Epidermal melanocyte (primary cell): Measurements from ENCODE around the gene ALG3.
"Not testable (repeated sequence)": the region's sequence is repeated elsewhere in the genome, so short reads cannot be mapped to it uniquely, and the experiment has no call there.

Experiments used
- DNase-seq: peaks from one replicate; pipeline ENCODE4 v3.0.0; 2011; ENCODE audit warnings: low spot score; ENCODE audit not compliant: insufficient read length

The ALG3 gene

DNA sequence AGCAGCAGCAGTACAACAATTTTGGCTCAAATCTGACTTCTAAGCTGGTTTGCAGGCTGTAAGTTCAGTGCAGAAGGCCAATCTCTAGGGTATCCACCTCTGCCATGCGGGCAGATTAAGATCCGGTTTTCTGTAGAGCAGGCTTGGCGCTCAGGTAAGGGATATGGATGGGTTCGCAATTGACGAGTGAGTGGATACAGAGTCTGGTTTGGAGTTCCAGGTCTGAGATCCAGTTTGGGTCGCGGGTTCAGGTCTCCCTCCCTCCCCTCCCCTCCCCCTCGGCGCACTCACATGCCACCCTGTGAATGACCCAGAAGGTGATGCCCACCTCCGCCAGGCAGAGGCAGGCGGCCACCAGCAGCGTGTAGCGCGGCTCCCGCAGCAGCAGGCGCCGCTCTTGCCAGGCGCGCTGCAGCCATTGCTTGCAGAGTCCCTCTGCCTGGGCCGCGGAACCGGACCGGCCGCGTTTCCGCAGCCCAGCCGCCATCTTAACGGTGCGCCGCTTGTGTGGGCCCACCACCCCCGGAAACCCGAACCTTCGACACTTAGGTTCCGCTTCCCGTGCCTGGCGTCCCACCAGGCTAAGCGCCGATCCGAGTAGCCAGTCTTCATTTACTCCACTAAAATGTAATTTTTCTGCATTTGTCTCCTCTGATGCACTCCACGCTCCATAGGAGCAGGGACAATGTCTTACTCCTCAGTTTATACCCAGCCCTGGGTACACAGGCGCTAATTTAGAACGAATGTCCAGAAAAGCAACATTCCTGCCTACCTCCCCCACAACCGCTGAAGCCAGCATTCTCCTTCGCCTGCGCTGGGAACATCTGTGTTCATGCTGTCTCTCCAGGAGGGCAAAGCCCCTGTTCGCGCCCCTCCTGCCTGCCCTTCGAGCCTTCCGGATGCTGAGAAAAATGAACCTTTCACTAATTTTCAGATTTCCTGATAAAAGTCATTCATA is at the start of gene ALG3:
ALG3 (minus strand) TSS at position 509 of the 958 bp plus-strand sequence; CDS start at position 487, 22 bp downstream.
- DNase-seq, result peak; percentile 83

DNA sequence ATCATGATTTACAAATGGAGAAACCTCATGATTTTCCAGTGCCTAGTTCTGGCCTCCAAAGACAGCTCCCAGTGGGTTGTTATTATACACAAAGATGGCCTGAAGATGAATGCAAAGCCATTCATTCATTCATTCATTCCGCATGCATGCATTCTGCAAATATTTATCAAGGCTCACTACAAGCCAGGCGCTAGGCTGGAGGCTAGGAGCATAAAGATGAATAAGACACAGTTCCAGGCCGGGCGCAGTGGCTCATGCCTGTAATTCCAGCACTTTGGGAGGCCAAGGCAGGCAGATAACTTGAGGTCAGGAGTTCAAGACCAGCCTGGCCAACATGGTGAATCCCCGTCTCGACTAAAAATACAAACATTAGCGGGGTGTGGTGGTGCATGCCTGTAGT is 47.9 kb upstream of the ALG3 start:
- DNase-seq, result no peak

DNA sequence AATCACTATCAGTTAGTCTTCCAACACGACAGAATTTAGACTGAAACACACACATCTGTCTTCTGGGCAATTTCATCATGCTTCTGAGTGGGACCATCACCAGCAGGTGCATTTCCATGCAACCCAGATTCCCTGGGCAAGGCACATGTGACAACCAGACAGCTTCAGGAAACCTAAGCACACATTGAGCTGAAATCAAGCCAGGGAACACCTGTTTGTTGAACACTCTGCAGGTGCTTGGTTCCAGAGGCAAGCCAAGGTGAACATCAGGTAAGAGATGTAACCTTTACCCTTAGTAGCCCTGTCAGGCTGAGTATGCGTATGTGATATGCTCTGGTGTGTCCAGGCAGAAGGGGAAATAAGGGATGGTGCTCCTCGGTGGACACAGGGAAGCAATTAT is 47.0 kb upstream of the ALG3 start:
- no peak for DNase-seq

DNA sequence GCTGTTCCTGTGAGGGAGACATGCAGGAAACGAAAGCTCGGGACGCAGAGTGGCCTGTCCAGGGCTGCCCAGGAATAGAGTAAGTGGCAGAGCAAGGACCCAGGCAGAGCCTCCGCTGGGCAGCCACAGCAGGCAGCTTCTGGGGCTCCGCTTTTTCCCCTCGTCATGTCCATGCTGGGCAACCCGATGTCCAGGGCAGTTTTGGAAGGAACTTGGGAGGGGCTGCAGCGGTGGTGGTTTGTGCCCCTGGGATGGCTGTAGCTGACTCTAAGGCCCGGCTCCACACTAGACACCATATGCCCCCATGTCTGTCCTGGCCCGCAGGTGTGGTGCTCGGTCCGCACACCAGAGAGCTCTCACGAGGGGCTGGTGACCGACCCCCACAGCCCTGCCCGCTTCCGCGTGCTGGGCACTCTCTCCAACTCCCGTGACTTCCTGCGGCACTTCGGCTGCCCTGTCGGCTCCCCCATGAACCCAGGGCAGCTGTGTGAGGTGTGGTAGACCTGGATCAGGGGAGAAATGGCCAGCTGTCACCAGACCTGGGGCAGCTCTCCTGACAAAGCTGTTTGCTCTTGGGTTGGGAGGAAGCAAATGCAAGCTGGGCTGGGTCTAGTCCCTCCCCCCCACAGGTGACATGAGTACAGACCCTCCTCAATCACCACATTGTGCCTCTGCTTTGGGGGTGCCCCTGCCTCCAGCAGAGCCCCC is 43.1 kb upstream of the ALG3 start:
- no peak for DNase-seq

DNA sequence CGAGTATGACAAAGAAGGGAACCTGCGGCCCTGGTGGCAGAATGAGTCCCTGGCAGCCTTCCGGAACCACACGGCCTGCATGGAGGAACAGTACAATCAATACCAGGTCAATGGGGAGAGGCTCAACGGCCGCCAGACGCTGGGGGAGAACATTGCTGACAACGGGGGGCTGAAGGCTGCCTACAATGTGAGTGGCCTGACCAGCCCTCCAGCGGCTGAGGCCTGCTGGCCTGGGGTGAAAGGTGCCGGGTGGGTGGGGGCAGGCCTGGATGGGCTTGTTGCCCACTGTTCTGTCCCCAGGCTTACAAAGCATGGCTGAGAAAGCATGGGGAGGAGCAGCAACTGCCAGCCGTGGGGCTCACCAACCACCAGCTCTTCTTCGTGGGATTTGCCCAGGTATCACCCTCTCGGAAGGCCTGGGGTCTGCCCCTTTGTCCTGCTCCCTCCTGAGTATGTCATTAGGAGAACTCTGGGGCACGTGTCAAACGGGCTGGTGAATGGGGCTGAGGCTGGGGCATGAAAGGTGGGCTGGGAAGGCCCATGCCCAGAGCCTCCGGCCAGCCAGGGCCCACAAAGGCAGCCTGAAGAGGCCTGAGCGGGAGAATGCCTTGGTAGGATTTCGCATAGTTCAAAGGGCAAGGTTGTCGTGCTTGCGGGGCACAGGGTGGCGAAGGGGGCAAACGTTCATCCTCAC is 42.4 kb upstream of the ALG3 start:
- DNase-seq, result no peak

DNA sequence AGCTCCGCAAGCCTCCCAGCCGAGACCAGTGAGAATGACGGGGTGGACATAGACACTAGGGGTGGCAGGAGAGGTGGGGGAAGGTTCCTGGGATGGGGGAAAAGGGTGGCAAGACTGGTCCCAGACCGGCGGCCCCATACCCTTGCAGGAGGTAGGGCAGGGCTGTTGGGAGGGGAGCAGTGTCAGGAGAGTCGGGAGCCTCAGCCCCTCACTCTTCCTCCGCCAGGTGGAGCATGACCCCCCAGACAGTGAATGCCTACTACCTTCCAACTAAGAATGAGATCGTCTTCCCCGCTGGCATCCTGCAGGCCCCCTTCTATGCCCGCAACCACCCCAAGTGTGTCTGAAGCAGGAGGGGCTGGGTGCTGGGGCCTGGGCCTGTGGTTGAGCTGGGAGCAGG is 41.6 kb upstream of the ALG3 start:
- no peak for DNase-seq

DNA sequence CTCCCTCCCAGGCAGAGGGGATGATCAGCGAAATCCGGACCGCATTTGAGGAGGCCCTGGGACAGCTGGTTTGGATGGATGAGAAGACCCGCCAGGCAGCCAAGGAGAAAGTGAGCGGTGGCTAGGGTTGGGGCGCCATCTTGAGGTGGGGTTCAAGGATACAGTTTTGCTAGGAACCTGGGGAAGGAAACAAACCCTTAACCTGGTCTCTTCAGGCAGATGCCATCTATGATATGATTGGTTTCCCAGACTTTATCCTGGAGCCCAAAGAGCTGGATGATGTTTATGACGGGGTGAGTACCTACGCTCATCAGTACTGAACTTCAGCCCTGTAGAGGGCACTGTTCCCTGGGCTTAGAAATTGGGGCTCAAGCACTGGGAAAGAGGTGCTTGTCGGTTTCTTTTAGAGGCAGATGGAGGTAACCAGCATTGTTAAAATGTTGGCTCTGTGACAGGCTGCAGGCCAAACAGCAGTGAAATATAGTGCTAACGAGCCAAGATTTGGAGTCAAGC is 40.7 kb upstream of the ALG3 start:
- peak; percentile 71 for DNase-seq

DNA sequence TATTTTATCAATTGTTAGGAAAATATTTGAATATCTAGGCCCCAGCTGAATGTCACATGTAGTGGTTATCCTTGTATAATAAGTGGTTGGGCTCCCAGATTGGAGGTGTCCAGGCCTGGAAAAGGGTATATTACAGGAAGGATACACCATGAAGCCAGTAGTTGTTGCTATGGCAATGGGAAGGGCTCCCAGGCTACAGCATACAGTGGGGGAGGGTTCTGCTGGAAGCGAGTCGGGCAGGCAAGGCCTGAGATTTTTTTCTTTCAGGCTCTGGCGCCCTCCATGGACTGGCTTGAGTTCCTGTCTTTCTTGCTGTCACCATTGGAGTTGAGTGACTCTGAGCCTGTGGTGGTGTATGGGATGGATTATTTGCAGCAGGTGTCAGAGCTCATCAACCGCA is 35.9 kb upstream of the ALG3 start:
- DNase-seq, result peak; percentile 61

DNA sequence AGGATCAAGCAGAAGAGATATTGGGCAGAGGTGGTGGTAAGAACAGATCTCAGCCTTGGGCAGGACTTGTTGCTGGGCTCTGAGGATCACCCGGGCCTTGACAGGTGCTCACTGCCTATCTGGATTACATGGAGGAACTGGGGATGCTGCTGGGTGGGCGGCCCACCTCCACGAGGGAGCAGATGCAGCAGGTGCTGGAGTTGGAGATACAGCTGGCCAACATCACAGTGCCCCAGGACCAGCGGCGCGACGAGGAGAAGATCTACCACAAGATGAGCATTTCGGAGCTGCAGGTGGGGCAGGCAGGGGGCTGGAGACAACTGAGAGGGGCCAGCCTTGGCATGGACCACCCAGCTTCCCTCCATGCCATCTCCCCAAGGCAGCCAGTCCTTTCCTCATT is 34.9 kb upstream of the ALG3 start:
- no peak for DNase-seq

DNA sequence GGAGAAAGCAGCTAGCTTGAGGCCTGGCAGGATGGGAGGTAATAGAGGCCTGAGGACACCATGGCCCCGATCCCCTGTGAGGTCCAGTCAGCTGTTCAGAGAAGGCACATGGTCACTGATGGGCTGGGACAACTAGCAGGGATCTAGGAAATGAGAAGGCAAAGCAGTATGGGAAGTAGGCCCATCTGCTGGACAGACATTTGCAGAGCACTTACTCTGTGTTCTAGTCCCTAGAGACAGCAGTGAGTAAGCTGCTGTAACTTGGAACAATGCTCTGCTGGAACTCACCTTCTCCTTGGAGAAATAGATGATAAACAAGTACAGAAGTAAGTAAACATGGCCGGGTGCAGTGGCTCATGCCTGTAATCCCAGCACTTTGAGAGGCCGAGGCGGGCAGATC is 34.2 kb upstream of the ALG3 start:
- DNase-seq, result no peak

DNA sequence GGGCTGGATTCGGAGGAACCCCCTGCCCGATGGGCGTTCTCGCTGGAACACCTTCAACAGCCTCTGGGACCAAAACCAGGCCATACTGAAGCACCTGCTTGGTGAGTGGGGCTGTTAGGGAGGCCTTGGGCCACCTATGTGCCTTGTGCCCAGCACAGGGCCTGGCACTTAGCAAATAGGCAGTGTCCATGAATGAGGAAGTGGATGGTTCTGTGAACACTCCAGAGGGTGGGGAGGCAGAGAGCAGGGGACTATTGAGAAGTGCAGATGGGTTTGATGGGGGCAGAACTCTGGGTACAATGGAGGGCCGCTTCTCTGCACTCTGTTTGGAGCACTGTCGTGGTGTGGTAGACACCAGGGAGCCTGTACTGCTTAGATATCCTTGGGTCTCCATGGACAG is 28.6 kb upstream of the ALG3 start:
- DNase-seq, result no peak

DNA sequence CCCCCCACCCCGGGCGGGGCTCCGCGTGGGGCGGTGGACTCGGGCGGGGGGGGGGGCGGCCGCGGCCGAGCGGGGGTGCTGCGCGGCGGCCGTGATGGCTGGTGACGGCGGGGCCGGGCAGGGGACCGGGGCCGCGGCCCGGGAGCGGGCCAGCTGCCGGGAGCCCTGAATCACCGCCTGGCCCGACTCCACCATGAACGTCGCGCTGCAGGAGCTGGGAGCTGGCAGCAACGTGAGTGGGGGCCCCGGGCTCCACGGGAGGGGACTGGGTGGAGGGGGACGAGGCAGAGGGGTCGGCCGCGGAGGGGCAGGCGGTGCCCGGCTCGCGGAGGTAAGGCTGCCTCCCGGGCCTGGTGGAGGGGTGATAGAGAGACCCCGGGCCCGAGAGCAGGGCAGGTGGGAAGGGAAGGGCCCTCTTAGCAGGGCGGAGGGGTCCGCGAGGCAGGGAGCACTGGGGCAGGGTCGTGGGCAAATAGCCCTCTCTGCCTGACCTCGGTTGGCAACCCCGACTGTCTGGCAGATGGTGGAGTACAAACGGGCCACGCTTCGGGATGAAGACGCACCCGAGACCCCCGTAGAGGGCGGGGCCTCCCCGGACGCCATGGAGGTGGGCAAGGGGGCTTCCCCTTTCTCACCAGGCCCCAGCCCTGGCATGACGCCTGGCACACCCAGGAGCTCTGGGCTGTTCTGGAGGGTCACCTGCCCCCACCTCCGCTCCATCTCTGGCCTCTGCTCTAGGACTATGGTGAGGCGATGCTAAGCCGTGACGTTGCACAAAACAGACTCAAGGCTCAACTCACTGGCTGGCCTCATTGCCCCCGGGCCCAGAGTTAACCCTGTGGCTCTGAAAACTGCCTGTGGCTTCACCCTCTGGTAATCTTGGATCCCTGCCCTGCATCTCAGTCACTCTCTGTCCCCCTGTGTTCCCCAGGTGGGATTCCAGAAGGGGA is 27.5 kb upstream of the ALG3 start, which contains the start of gene ECE2:
ECE2 (plus strand) TSS at position 62 of the 950 bp plus-strand sequence; CDS start at position 194, 132 bp downstream.
- DNase-seq, result no peak

DNA sequence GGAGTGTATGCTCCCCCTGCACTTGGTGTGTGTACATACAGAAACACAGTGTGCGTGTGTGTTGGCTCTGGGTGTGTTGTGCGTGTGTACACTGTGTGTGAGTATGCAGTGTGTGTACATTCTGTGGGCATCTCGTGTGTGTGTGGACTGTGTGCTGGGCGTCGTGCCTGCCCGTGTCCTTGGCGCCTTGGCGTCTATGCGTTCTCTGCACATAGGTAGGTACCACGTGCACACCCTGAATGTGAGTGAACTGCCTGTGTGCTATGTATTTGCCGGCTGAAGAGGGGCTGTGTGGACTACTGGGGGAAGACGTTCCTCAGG is 26.6 kb upstream of the ALG3 start:
- DNase-seq, result no peak

DNA sequence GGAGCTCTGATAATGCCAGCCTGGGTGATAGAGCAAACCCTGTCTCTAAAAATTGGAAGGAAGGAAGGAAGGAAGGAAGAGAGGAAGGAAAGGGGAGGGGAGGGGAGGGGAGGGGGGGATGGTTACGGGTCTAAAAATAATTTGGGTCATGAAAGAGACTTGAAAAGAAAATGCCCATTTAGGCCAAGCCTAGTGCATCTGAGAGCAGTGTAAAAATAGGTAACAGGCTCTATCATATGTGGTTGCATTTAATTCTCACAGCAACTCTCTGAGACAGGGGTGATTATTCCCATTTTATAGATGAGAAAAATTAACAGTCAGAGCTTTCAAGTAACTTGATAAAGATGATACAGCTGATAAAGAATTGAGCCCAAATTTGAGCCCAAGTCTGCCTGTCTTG is 23.5 kb upstream of the ALG3 start:
- no peak for DNase-seq

DNA sequence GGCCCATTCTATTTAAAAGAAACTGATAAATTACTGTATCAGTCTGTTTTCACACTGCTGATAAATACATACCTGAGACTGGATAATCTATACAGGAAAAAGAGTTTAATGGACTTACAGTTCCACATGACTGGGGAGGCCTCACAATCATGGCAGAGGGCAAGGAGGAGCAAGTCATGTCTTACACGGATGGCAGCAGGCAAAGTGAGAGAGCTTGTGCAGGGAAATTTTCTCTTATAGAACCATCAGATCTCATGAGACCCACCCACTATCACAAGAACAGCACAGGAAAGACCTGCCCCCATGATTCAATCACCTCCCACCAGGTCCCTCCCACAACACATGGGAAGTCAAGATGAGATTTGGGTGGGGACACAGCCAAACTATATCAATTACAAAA is 18.5 kb upstream of the ALG3 start:
- DNase-seq, result not testable (repeated sequence)

DNA sequence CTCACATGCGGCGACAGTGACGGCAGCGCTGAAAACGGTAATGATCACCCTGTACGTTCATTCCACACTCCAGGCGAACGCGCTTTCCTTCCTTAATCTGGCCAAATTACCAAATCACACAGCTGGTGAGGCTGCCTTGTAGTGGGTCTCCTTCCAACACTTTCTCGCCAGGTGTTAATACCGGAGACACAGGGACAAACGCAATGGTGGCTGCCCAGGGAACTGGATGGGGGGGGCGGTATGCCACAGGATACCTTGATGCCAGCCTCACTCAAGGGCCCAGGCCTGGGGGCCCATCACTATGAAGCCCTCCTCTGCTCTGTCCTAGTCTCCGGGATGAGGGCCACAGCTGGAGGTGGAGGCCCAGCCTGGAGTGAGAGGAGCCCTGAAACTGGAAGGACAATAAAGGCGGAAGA is 14.0 kb upstream of the ALG3 start:
- DNase-seq, result no peak

DNA sequence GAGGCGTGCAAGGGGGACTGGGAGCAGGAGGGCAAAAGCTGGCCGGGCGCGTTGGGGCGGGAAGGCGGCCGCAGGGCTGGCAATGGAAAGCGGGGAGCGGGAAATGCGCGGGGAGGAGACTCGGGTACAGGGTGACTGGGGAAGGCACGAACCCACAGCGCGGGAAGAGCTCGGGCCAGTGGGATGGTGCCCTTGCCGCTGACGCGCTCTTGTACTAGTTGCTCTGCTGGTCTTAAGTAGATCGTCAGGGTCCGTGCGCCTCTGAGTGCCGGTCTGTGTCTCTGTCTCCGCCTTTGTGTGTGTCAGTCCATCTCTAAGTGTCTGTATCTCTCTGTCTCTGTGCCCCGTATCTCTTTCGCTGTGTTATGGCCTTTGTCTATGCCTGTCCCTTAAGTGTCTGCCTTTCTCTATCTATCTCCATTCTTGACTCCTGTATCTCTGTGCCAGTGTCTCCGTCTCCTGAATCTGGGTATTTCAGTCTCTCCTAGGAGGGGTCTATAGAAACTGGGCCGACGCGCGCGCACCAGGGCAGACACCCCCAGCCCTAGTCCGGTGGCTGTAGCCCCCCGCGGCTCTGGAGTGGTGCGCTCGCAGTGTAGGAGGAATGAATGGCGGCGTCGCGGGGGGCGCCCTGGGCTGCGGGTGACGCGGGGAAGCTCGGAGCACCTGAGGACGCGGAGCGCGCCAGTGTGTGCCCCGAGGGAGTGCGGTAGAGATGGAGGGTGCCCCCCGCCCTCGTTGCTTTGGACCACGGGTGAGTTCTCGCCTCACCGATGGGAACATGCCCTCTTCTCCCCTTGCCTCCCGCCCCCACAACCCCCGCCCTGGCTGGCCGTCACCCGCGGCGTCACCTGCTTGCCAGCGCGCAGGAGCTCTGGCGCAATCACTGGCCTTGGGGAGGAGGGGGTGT is 13.3 kb upstream of the ALG3 start:
- DNase-seq, result peak; percentile 41

DNA sequence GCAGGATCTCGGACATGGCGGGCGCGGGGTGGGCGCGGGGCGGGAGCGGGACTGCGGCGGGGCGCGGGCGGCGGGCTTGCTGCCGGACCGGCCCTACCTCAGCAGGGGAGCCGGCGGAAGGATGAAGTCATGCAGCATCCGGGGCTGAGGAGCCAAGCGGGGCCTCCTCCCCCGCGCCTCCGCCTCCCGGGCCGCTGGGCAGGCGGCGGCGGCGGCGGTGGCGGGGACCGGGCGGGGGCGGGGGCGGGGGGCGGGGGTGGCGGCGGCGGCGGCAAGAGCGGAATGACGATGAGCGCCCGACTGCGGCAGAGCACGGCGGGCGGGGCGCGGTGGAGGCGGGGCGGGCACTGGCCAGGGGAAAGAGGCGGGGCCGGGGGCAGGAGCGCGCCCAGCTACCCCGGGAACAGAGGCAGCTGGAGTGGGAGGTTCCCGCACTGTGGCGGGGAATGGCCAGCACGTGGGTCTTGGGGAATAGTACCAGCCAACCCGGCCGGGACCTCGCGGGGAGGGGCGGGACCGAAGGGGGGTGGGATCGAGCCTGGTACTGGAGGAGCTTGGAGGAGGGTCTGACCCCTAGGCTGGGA is 12.6 kb upstream of the ALG3 start, which contains the start of gene CAMK2N2:
CAMK2N2 (minus strand) TSS at position 284 of the 584 bp plus-strand sequence; CDS start at position 16, 268 bp downstream.
- peak; percentile 69 for DNase-seq

DNA sequence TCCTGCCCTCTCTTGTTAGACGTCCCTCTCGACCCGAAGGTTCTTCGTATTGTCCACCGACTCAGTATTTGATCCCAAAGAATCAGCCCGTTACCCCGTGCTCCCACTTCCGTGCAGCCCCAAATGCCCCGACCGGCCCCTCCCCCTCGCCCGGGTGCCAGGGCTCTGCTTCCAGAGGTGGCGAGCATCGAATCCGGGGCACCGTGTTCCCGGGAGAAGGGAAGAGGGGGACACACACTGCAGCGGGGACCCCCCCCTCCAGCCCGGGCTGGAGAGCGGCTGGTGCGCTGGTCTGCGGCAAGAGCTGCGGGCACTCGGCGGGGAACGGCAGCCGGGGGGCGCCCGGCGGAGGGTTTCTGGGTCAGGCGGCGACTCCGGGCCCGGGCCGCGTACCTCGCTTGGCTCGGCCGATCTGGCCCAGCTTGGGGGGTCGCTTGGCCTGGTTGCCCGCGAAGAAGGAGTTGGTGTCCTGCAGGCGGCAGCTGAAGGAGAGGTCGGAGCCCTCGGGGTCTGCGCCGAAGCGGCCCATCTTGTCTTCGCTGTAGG is 12.0 kb upstream of the ALG3 start:
- no peak for DNase-seq
